Ovary (tissue), 9 donors: Measurements from ENCODE around the gene TMEM270. TPM values are rescaled to one million over a fixed set of nuclear protein-coding genes. Genes with fewer than 3 reads are reported as not detected.

Source experiments
- DNase-seq, 5 donors: peaks; one replicate each; pipeline ENCODE4 v3.0.0-alpha.2; 2019 to 2020
- H3K27ac ChIP-seq, 2 donors: fragments of 200-600 bp; one replicate each; pipeline versions ENCODE4 v1.5.1 to v1.8.0; 2019 to 2022
- H3K27me3 ChIP-seq: fragments of 200-600 bp; one replicate; pipeline ENCODE4 v1.8.0; 2022
- H3K36me3 ChIP-seq: fragments of 200-600 bp; sonication (generic); one replicate; pipeline ENCODE4 v1.5.1; 2019
- H3K4me1 ChIP-seq: one replicate; pipeline ENCODE4 v1.8.1; 2013; ENCODE audit warnings: mild to moderate bottlenecking, moderate library complexity; ENCODE audit not compliant: insufficient read depth
- H3K4me3 ChIP-seq: fragments of 200-600 bp; sonication (generic); one replicate; pipeline ENCODE4 v1.5.1; 2017
- H3K9me3 ChIP-seq, 2 donors: fragments of 200-600 bp in 1 of 2; sonication (generic) in 1 of 2; one replicate each; pipeline versions ENCODE4 v1.5.1 to v1.8.1; 2013 to 2019; ENCODE audit warnings: mild to moderate bottlenecking in 1 of 2, moderate library complexity in 1 of 2
- EP300 ChIP-seq: sonication (generic); formaldehyde crosslinking; IDR thresholded peaks from one replicate; pipeline ENCODE4 v1.6.1; 2017; ENCODE audit warnings: antibody characterized with exemption
- POLR2A ChIP-seq: fragments of 450-650 bp; IDR thresholded peaks from one replicate; pipeline ENCODE4 v1.6.1; 2017; ENCODE audit warnings: antibody characterized with exemption, mild to moderate bottlenecking, moderate library complexity
- WGBS, 3 donors: extraction: QIAGEN DNeasy Blood & Tissue Kit in 1 of 3; methylation state at CpG; one replicate each; pipeline versions ENCODE4 v1.1.5 to v1.1.7; 2013 to 2017; 5-methylcytosine and 5-hydroxymethylcytosine counted together
- intact Hi-C, 4 donors: fragments of 100-400 bp; cut with DNase I; formaldehyde crosslinking; loops; one replicate each; pipeline versions ENCODE4 v1.11.0 to v1.15.1; 2022 to 2023
- polyA plus RNA-seq, 2 donors: library from polyadenylated mRNA; stranded (reverse); fragments of 200-250 nt in 1 of 2; fragments of 350-450 nt in 1 of 2; fragmentation: Illumina TruSeq in 1 of 2; extraction: RNeasy Lipid Tissue Mini Kit (QIAGEN cat#74804) in 1 of 2; gene quantifications; one replicate each; pipeline ENCODE4 v1.2.3, GENCODE V29; 2013 to 2014
- total RNA-seq, 7 donors: library from RNA; depleted of rRNA in 2 of 7; stranded (reverse); fragments of >200 nt in 2 of 7; fragmentation: NEBNext Ultra II Directional in 3 of 7; extraction: Animal tissue kit (Norgen Biotek cat#: 25700) in 3 of 7; gene quantifications; one replicate each; pipeline versions ENCODE4 v1.1.0 to v1.2.4, GENCODE V29; 2016 to 2023
- TF ChIP-seq, protein P1 (sequence below), 3 donors: fragments of 450-650 bp in 2 of 3; fragments of 200-600 bp in 1 of 3; IDR thresholded peaks; one replicate each; pipeline versions ENCODE4 v1.5.1 to v1.8.0; 2016 to 2022; ENCODE audit warnings: antibody characterized with exemption in 3 of 3, mild to moderate bottlenecking in 1 of 3
- donor health status: DM: no; HTN: no; CAD: no; lungs with moderate emphysema.
- donor health status: DM: no; HTN: no; CAD: no.
- donor health status: Bipolar disorder and iron deficiency.
- donor health status: DM: yes; HTN: yes; CAD: no.
- donor health status: DM: no; HTN: no; CAD: no.
- donor health status: DM: yes; HTN: yes; CAD: no.

Gene TMEM270
- total and polyA plus RNA-seq, 9 donors: 0.34 TPM; not detected in 8

DNA sequence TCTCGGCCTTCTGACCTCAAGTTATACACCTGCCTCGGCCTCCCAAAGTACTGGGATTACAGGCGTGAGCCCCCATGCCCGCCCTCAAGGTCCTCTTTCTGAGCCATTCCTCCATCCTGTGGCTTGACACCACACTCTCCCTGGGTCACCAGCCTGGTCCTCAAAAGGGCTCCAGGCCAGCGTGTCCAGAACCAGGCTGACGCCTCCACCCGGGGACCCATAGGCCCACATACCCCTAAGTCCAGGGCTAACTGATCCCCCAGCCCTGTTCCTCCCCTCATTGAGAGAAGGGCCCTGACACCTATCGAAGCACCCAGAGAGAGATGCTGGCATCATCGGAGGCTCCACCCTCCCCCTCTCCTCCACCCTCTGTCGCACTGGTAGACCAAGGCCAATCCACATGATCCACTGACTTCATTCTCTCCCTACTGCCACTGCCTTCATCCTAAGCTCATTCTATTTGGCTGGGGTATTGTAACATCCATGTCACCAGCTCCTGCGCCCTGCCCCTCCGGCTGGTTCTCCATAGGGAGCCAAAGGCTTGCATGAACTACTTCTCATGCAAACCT lies 46.7 kb downstream of the TMEM270 start:
- H3K27ac ChIP-seq: no peak overlapping the region
- H3K9me3 ChIP-seq: no peaks in the 10 kb centered on the region
- intact Hi-C loops: no loop called here
- no peaks in the 10 kb centered on the region for H3K36me3 ChIP-seq
- DNase-seq: peak in 1 of 5 donors; percentile 14
- TF ChIP-seq, protein P1, sequence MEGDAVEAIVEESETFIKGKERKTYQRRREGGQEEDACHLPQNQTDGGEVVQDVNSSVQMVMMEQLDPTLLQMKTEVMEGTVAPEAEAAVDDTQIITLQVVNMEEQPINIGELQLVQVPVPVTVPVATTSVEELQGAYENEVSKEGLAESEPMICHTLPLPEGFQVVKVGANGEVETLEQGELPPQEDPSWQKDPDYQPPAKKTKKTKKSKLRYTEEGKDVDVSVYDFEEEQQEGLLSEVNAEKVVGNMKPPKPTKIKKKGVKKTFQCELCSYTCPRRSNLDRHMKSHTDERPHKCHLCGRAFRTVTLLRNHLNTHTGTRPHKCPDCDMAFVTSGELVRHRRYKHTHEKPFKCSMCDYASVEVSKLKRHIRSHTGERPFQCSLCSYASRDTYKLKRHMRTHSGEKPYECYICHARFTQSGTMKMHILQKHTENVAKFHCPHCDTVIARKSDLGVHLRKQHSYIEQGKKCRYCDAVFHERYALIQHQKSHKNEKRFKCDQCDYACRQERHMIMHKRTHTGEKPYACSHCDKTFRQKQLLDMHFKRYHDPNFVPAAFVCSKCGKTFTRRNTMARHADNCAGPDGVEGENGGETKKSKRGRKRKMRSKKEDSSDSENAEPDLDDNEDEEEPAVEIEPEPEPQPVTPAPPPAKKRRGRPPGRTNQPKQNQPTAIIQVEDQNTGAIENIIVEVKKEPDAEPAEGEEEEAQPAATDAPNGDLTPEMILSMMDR (IDR thresholded peaks at IDR 0.05): no peak
- TF ChIP-seq POLR2A: no peak
- no peak for TF ChIP-seq EP300
- no peak overlapping the region for H3K4me3 ChIP-seq
- H3K4me1 ChIP-seq: no peaks in the 10 kb centered on the region
- H3K27me3 ChIP-seq: no peaks in the 10 kb centered on the region
- WGBS, 3 donors: 93 to 94% (median 93%) methylated on average over 12 of the region's 12 CpGs

DNA sequence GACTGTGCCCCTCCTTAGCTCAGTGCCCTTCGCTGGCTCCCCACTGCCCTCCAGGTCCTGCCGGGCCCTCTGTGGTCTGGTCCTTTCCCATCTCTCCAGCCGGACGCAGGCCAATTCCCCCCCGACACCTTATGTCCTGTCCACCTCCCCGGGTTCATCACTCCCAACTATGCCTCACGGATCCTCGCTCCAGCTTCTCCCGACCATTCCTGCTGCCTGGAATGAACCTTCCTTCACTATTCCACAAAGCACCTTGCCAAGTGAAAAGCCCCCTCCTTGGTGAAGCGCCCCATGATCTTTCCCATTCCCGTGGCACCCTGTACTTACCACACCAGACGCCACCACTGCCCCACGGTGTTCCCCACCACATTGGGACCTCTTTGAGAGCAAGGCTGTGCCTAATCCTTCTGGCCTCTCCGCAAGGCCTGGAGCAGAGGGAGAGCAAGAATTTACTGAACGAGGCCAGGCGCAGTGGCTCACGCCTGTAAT lies 47.2 kb downstream of the TMEM270 start:
- H3K9me3 ChIP-seq: no peaks in the 10 kb centered on the region
- H3K36me3 ChIP-seq: no peaks in the 10 kb centered on the region
- H3K4me3 ChIP-seq: no peak overlapping the region
- no peak for TF ChIP-seq POLR2A
- no peak for TF ChIP-seq EP300
- TF ChIP-seq, protein P1 (IDR thresholded peaks at IDR 0.05): no peak
- intact Hi-C loops: no loop called here
- peak in 1 of 5 donors; percentile 22 for DNase-seq
- H3K4me1 ChIP-seq: no peaks in the 10 kb centered on the region
- 89 to 92% (median 91%) methylated on average over 17 of the region's 17 CpGs for WGBS, 3 donors
- H3K27me3 ChIP-seq: no peaks in the 10 kb centered on the region
- no peak overlapping the region for H3K27ac ChIP-seq

DNA sequence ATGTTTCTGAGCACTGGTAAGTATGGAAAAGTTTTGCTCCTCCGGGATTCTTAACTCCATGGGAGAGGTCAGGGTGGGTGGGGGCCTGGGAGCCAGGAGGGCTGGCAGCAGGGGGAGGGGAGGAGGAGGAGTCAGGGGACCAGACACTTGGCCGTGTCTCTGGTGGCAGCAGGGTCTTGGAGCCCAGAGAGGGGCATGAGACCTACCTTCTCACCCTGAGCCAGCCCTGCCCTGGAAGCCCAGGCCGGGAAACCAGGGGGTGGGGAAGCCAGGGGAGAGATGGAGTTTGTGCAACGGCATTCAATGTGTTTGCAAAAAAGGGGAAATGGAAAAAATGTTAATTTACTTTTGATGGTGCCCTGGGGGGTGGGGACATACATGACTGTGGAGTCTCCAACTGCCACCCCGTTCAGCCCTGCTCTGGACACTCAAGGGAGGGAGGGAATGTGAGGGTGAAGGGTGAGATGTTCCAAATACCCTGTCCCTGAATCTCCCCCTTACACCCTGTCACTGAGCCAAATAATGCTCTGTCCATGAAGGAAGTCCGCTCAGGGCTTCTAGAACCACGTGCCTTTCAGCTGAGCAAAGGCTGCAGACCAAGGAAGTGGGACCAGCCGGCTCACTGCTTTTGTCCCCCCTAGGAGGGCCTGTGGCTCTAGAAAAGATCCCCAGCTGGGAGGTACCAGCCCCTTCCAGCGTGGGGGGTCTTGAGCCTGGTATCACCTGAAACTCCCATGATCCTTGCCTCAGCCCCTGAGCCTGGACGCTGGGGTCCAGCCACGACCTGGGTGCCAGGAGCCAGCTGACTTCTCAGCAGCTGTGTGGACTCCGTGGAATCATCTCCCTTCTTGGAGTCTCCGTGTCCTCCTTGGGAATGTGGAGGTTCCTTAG lies 48.3 kb downstream of the TMEM270 start:
- no peak for DNase-seq
- Histone ChIP-seq H3K9me3 (no peaks in the 10 kb centered on the region), H3K4me3 (no peak overlapping the region), H3K36me3 (no peaks in the 10 kb centered on the region), H3K27me3 (no peaks in the 10 kb centered on the region), H3K4me1 (no peaks in the 10 kb centered on the region), H3K27ac (no peak overlapping the region)
- 33 to 45% (median 41%) methylated on average over 13 of the region's 13 CpGs for WGBS, 3 donors
- intact Hi-C loops: no loop called here
- TF ChIP-seq EP300 (no peak), POLR2A (no peak)
- TF ChIP-seq, protein P1 (IDR thresholded peaks at IDR 0.05): no peak

DNA sequence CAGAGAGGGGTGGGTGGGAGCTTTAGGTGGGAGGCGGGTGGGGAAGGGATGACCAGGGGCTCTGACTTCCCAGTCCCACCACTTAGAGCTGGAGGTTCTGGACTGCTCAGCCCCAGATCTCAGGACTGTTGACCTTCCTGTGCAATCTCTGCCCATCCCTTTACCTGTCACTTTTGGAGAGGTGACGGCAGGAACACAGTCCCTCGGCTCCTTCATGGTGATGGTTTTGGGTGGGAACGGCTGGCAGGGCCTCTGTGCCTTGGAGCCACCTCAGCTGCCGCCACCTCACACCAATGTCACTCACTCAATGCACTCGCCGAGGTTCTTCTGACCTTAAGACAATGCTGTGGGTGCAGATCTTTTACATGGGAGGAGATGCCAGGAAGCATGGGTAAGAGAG lies 49.0 kb downstream of the TMEM270 start:
- Histone ChIP-seq H3K36me3 (no peaks in the 10 kb centered on the region), H3K27me3 (no peaks in the 10 kb centered on the region), H3K4me1 (no peaks in the 10 kb centered on the region), H3K4me3 (no peak overlapping the region), H3K27ac (no peak overlapping the region), H3K9me3 (no peaks in the 10 kb centered on the region)
- intact Hi-C loops: no loop called here
- WGBS, 3 donors: 86 to 93% (median 87%) methylated on average over 7 of the region's 7 CpGs
- DNase-seq: peak in 1 of 5 donors; percentile 3
- no peak for TF ChIP-seq POLR2A
- TF ChIP-seq, protein P1 (IDR thresholded peaks at IDR 0.05): no peak
- TF ChIP-seq EP300: no peak
